Thyroid gland (tissue), 4 donors: ENCODE measurements around the gene PTCD3.

Experiments used
- CTCF ChIP-seq, 6 experiments: fragments of 200-600 bp in 3 of 6; fragments of 450-650 bp in 3 of 6; sonication (generic) in 3 of 6; IDR thresholded peaks; one replicate each; pipeline ENCODE4 v1.5.1; 2016 to 2019; ENCODE audit warnings: antibody characterized with exemption in 6 of 6, mild to moderate bottlenecking in 2 of 6, inconsistent platforms in 1 of 6, moderate library complexity in 1 of 6
- POLR2A ChIP-seq, 2 donors: fragments of 450-650 bp; IDR thresholded peaks; one replicate each; pipeline ENCODE4 v1.6.1; 2017; ENCODE audit warnings: antibody characterized with exemption in 2 of 2, mild to moderate bottlenecking in 2 of 2, moderate library complexity in 1 of 2

DNA sequence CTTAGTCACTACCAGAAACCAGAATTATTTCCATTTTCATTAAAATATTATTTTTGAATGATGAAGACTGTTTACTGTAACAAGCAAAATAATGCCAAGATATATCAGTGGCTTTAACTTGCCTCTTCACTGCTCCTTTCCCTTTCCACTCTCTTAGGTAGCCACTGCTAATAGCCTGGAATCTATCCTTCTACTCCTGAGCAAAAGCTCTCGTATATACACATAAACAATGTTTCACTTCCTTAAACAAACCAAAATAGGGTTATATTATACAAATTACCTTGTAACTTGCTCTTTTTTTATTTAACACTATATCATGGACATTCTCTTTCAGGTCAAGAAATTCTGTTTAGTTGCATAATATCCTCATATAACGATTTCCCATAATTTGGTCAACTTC is 68.4 kb downstream of the PTCD3 start:
- TF ChIP-seq CTCF (IDR thresholded peaks at IDR 0.05) (no peak), POLR2A (IDR thresholded peaks at IDR 0.05) (no peak)
